GM19239 (cell line): Measurements from ENCODE around the gene HES7.

ENCODE experiments used
- DNase-seq: peaks from one replicate; pipeline ENCODE4 v3.0.0; 2011; ENCODE audit warnings: low spot score; ENCODE audit not compliant: insufficient read length
- FAIRE-seq: peaks from 2 replicates; lab custom pipeline; 2011; peaks lifted over from hg19 to GRCh38; lab: Jason Lieb, UNC

HES7 gene

GRCh38 chr17:8125154-8125946 lies 1.4 kb upstream of the HES7 start:
- FAIRE-seq = peak; percentile 89
- no peak for DNase-seq

GRCh38 chr17:8124350-8125153 lies 646 bp upstream of the HES7 start:
- DNase-seq = no peak
- FAIRE-seq = peak; percentile 71

- FAIRE-seq (no peak), DNase-seq (no peak)
Observed at GRCh38 chr17:8122924-8123694, 797 bp downstream of the HES7 start.

- DNase-seq (no peak), FAIRE-seq (no peak)
Observed at GRCh38 chr17:8122422-8122923, 1.4 kb downstream of the HES7 start.

GRCh38 chr17:8121681-8122421 lies 2.1 kb downstream of the HES7 start:
- no peak for DNase-seq
- FAIRE-seq = no peak

GRCh38 chr17:8121407-8121680 lies 2.6 kb downstream of the HES7 start:
- DNase-seq = no peak
- FAIRE-seq = no peak

- FAIRE-seq (no peak), DNase-seq (no peak)
Observed at GRCh38 chr17:8120520-8121406, 3.1 kb downstream of the HES7 start.

GRCh38 chr17:8119581-8120519 lies 4.1 kb downstream of the HES7 start:
- FAIRE-seq (peak; percentile 98), DNase-seq (no peak)

- FAIRE-seq = peak; percentile 87
- no peak for DNase-seq
Observed at GRCh38 chr17:8118769-8119580, 4.9 kb downstream of the HES7 start.

- FAIRE-seq (no peak), DNase-seq (no peak)
Observed at GRCh38 chr17:8117980-8118768, 5.7 kb downstream of the HES7 start, which contains the start of gene ALOXE3. ALOXE3 (minus strand) TSS chr17:8118514; CDS start chr17:8117990, 524 bp downstream.

GRCh38 chr17:8117367-8117979 lies 6.4 kb downstream of the HES7 start:
- no peak for FAIRE-seq

GRCh38 chr17:8116776-8117175 lies 7.1 kb downstream of the HES7 start:
- FAIRE-seq = no peak
- no peak for DNase-seq

More at GRCh38 chr17:8117367-8117979, 6.4 kb downstream of the HES7 start:
- no peak for DNase-seq

- no peak for FAIRE-seq
- DNase-seq = no peak
Observed at GRCh38 chr17:8110907-8111306, 13.0 kb downstream of the HES7 start.

- FAIRE-seq (no peak), DNase-seq (no peak)
Observed at GRCh38 chr17:8110456-8110804, 13.5 kb downstream of the HES7 start.

GRCh38 chr17:8109661-8110455 lies 14.0 kb downstream of the HES7 start:
- DNase-seq = peak; percentile 74
- FAIRE-seq = peak; percentile 68
